ENCODE data around the gene PEX16. TPM values are rescaled to one million over a fixed set of nuclear protein-coding genes. Genes with fewer than 3 reads are reported as not detected.

PEX16 gene
- total RNA-seq (2014; rRNA removed; shearing (Covaris generic)) = 86.5 and 98.4 TPM in 2 replicates

DNA sequence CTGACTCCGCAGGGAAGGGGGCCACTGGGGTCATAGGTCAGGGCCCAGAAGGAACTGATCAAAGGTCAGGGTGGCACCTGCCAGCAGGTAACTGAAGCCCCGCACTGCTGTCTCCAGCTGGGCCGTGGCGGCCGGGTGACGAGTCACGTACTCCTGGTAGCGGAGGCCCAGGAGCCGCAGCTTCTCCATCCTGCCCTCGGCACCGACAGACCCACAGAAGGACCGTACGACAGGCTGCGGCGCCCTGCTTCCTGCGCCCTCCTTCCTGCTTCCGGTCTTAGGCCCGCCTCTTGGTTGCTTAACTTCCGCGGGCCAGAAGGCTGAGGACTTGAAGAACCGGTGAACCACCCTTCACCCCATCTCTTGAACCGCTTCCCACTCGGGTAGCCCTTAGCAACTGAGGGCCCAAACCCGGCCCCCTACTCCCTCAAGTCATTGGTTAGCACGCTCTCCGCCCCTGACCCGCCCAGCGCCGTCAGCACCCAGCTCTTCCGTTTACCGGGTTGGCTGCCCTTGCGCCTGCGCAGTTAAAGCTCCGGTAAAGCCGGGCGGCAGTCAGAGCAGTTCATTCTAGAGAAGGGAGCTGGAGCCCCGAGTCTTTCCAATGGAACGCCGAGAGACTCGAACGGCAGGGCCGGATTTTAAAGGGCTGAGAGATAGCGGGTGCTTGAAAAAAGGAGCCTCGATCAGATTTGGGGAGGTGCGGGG lies at the start of gene PEX16:
Gene PEX16, minus strand, starts transcription at position 255 of the 708 bp plus-strand sequence. Its CDS starts 66 bp downstream, at position 189.
- peak; percentile 99 for DNase-seq (ENCODE audit: low spot score)

DNA sequence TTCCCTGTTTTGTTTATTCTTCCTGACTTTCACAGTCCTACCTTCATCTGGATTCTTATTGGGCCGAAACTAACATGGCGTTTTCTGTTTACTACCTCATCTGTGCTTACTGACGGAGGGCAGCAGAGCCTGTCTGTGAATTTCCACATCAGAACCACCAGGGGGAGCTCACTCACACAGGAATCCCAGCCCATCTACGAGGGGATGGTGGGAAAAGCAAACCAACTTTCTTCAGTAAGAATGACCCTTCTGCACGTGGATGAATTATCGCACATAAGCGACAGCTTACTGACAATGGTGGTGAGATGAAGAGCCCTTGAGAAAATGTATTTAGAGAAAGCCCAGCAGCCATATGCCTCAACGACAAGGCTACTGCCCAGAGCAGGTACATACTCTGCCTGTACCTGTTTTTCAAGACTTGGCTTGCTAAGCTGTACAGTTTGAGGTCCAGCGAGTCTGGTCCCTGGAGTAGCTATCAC lies 47.3 kb upstream of the PEX16 start:
- DNase-seq (ENCODE audit: low spot score) = peak; percentile 81

DNA sequence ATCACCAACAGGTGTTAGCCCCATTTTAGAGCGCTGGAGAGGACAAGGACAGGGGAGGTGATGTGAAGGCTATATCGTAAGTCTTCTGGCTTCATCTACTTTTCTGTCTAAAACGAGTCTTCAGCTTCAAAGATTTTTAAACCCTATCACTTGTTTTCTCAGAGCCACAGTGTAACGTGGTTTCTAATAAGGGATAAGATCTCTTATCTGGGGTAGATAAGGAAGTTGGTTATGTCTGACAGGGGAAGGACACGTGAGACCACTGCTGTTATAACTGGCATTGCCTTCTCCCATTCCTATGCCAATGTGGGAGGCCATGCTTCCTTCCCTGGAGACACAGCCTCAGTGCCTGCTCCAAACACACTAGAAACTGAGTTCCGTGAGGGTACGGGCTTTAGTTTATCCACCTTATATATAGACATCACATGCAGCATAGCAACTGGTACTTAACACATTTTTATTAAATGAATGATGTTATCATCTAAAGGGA lies 44.1 kb upstream of the PEX16 start:
- no peak for DNase-seq (ENCODE audit: low spot score)

DNA sequence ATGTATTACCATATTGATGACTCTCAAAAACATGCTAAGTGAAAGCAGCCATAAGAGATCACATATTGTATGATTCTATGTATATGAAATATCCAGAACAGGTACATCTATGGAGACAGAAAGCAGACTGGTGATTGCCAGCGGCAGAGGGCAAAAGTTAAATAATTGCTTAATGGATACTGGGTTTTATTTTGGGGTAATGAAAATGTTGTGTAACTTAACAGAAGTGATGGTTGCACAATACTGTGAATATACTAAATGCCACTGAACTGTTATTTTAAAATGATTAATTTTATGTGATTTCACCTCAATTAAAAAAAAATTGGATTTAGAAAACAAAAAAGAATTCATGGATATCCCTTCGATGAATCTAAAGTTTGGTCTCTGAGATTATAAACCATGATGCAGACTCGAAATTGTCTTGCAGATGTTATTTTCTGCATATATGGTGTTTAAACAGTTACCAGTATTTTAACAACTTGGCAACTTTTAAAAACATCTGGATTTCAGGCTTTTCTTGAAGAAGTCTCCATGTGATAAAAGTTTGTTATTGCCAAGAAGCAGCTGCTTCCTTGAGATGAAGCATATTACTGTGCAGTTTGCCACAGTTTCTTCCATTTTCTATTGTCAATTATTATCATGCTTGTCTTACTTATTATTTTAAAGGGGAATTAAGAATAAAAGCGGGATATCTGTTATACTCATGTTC lies 42.9 kb upstream of the PEX16 start:
- DNase-seq (ENCODE audit: low spot score) = no peak

DNA sequence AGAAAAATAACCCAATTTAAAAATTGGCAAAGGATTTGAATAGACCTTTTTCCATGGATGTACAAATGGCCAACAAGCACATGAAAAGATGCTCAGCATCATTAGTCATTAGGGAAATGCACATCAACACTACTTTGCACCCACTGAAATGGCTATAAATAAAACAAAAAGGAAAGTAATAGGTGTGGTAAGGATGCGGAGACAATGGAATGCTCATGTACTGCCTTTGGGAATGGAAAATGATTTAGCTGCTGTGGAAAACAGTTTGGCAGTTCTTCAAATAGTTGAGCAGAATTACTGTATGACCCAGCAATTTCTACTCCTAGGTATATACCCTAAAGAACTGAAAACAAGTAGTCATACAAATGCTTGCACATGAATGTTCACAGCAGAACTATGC lies 42.2 kb upstream of the PEX16 start:
- DNase-seq (ENCODE audit: low spot score) = no peak

DNA sequence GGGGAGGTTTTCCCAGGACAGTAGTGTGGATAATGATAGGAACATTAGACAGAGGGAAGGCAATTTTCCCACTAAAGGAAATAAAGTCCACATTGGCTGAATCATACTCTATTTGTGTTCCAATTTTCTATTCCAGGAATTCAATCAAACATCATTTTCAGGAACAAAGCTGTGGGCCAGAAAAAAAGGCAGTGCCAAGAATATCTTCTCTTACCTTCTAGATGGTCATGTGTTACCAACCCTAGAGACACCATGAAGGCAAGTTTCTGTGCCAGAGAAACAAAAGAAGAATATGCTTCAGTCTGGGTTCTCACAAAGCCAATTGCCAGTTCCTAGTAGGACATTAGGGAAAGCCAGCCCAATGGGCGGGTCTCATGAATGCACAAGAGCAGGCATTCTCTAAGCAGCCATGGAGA lies 32.3 kb upstream of the PEX16 start:
- DNase-seq (ENCODE audit: low spot score) = no peak

DNA sequence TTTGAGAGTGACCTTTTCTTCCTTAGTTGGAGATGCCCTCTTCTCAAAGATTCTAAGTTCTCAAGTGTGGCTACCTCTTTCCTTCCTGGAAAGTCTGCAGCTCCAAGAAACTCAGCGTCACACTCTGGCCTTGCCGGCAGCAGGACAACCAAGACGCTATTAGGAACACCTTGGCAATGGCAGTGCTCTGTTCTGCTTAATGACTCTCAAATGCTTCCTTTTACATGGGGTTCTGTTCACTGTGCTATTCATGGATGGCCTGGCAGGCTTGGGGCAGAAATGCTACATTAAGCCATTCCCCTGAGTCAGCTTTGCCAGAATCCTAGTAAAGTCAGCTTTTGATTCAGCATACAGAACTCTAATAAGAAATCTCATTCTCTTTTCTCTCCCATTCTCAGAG lies 30.7 kb upstream of the PEX16 start:
- DNase-seq (ENCODE audit: low spot score) = no peak

DNA sequence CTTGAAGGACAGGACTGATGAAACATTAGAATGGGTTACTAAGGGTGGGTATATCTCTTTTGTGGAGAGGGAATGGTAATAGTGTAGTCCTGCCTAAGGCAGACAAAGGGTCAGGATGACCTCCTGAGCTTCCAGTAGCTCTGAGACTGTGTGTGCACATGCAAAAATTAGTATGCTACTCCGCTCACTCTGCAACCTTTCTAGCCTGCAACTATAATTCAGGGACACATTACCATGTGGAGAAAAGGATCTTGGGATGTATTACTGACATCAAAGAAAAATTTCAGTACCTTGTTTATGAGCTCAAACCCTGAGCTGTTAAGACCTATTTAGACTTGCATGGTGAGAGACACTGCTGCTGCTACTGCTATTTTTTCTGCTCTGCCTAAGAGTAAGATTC lies 30.2 kb upstream of the PEX16 start:
- DNase-seq (ENCODE audit: low spot score) = no peak

DNA sequence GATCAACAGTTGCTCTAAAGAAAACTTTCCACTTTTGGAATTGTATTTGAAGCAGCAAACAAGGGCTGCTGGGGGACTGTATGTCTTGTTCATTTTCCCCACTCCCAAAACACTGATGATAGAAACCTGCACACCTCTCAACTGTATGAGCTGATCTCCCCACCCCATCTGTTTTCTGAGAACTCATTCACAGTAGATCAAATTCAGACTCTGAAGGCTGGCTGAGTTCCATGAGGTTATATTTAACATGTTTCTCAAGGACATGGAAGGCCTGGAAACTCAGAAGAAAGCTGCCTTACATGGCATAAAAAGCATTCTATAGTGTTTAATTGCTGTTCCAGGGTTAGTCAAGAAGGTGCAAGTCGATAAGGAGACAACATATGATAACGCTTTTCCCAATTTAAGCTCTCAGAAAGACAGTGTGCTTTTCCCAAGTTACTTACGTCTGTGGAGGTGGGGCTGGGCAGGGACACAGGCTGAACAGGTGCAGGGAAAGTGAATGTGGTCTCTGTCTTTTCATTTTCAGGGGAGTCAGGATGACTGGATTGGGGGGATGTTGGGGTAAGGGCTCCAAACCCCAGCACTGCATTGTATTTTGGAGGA lies 27.8 kb upstream of the PEX16 start:
- no peak for DNase-seq (ENCODE audit: low spot score)

DNA sequence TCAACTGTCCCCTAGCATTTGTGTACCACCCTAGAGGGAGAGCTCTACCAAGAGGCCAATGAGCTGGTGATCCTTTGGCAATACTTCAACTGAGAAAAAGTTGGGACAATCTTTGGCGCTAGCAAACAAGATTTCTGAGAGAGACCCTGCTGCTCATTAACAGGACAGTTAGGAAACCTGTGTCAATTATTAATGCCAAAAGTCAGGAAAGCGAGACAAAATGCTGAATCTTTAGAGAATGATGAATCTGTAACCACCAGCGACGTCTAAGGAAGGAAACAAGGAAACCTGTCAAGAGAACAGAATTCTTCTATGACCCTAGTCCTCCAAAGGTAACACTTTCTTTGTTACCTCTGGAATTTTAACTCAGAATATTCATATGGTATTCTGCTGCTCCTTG lies 24.7 kb upstream of the PEX16 start:
- DNase-seq (ENCODE audit: low spot score) = no peak

DNA sequence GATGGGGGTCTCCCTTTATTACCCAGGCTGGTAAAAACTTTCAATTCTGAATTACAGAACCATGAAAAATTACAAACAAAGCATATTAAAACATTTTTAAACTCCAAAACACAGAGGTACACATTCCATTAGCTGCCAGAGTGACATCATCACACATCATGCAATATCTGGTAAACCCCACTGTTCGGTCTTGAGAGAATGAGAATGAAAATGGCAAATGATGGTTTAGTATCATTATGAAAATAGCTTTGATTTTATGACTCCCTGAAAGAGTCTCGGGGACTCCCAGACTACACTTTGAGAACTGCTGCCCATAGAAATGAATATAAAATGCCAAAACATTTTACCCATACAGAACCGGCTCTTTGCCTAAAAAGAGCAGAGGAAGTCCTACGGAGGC lies 23.6 kb upstream of the PEX16 start:
- DNase-seq (ENCODE audit: low spot score) = no peak

DNA sequence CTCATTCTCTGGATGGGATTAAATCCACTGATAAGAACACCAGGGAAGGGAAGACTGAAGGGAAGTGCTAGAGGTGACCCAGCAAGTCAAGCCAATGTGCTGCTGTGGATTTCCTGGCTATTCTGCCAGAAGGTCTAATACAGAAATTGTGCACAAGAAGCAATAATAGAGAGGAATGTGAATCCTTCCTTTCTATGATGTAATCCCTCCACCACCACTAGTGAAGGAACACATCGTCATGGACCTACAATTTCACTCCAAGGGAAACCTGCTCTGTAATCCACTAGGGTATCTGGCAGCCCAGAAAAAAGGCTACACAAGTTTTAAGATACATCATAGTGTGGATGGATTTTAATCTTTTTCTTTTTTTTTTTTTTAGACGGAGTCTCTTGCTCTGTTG lies 22.2 kb upstream of the PEX16 start:
- no peak for DNase-seq (ENCODE audit: low spot score)

DNA sequence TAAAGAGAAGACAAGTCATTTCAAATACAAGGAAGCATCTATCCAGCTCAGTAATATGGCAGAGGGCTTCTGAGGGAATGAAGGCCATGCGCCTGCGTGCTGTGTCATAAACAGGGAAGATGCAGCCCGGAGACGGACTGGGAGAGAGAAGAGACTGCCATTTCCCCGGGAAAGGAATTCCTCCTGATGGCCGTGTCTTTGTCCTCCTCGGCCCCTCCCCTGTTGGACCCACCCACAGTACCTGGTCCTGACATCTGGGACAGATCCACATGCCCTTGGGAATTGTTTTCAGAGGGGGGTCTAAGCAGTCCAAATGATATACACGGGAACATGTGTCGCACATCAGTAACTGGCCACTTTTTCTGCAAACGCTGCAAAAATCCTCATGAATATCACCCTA lies 20.2 kb upstream of the PEX16 start:
- DNase-seq (ENCODE audit: low spot score) = no peak

DNA sequence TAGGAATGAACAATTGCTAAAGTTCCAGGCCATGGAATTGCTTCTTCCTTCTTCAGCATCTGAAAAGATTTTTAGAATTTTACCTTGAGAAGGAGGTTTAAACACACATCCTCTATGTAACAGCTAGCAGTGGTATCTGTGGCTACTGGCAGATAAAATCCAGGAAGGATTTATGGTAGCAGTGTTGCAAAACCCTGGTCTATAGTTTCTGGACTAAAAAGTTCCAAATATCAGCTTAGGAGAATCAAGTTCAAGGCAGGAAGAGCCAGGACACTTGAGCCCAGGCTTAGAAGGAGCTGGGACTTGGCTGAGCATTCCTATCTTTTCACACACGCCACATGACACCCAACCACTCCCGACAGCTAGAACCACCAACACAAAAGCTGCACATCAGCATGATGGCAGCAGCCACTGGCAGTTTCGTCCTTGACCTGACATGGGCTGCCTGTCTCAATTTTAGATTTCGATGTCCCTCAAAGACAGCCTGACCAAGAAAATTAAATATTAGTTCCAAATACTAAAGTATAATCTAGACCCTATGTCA lies 18.9 kb upstream of the PEX16 start:
- no peak for DNase-seq (ENCODE audit: low spot score)

DNA sequence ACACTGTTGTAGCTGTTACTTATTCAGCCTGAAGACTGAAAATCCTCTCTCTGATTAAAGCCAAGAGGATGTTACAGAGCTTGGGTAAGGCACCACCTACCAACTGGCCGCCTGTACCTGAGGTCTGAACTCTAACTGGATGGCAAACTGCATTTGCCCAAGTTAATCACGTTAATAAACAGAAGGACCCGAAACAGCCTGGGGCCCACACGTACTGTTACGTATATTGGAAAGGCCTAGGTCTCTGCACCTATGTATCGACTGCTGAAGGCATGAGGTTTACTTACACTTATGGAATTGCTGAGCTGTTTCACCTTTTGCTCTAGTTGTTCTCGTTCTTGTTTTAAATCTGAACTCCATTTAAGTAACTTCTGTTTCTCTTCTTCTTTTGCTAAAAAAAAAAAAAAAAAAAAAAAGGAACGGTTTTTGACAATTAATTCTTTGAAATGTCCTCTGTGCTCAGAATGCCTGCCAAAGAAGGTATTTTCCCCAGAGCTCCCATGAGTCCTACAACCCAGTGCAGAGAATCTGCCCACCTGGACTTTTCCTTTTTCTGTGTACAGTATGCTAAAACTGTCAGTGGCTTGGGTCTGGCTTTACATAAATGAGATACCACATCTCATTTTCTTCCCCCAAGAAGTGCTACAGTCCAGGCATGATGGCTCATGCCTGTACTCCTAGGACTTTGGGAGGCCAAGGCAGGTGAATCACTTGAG lies 17.8 kb upstream of the PEX16 start:
- no peak for DNase-seq (ENCODE audit: low spot score)

DNA sequence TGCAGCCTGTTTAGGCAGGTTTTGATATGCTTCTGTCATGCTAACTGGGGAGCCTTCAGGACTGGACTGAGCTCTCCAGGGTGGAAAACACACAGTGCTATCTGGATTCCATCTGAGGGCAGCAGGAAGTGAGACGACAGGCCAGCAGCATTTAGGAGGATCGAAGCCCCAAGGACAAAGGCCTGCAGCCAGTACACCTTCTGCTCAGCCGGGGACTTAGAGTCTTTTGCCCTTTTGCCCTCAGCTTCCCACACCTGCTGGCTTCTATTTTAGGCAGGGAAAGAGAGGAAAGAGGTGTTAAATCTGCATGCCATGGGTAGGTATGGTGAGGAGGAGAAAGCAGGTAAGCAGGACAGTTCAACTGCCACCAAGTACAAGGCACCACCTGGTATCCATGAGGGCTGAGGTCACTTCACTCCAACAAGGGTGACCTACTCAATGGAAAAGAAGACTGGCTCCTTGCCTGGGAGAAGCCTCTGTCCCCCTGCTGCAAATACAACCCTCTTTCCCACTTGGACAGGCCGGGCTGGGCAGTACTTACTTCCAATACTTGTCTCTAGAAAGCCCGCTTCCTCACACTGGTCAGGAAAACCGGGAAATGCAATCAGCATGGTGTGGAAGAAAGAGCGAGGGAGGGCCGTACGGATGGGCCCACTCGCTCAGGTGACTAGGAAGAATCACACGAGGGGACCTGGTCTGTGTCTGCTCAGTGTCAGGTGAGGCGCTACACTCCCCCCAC lies 17.1 kb upstream of the PEX16 start:
- DNase-seq (ENCODE audit: low spot score) = no peak

DNA sequence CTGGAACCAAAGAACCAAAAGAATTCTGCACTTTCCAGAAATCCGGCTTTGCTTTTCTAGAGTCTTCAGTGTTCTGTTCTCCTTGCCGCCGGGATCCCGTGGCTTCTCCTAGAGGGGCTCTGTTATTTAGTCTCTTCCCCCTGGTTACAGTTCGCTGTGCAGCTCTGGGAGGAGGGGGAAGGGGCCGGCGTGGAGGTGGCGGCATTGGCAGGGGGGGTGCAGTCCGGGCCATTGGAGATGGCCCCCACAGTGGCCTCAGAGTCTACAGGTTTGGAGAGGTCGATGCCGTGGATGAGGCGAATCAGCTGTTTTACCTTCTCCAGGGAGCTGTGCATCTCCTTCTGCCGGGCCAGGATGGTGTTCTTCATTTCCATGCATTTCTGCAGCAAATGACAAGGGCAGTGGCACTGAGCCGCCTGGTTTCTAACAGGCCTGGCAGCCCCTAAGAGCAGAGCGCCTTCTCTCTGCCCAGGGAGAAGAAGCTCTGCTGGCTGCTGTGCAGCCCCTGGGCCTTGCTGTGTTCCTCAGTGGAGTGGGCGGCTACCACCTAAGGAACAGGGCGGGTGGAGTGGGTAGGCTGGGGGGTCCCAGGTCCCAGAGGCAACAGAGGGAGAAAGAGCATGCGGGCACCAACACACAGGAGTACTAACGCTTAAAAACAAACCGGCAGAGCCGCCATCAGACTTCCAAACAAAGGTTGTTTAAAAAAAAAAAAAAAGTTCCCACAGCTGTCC lies 16.3 kb upstream of the PEX16 start:
- no peak for DNase-seq (ENCODE audit: low spot score)

DNA sequence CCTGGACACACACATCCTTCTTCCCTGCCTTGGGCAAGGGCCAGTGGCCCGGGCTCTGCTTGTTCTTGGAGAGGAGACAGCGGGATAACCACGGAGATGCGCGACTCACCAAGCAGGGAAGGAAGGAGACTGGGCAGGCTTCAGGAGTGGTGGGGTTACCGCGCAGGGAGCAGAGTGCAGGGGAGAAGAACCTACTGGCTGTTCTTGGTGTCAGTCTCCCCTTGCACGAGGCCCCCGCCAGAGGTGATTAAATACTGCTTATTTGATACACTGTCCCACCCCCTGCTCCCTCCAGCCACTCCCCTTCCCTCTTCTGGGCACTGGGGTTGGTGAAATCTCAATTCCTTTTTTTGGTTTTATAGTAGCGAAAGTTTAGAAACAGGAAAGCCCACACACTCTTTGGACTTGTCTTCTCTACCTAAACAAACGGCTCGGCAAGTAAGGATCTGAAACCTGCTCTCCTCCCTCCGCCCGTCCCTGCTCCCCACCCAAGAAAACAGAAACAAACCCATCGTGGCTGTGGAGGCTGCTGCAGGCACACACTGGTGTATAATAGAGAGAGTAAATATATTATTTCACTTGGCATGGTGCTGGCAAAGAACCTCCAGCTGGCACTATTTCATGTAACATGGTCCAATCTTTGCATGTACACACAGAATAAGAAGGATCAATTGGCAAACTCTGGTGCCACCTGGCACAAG lies 15.6 kb upstream of the PEX16 start:
- DNase-seq (ENCODE audit: low spot score) = no peak

DNA sequence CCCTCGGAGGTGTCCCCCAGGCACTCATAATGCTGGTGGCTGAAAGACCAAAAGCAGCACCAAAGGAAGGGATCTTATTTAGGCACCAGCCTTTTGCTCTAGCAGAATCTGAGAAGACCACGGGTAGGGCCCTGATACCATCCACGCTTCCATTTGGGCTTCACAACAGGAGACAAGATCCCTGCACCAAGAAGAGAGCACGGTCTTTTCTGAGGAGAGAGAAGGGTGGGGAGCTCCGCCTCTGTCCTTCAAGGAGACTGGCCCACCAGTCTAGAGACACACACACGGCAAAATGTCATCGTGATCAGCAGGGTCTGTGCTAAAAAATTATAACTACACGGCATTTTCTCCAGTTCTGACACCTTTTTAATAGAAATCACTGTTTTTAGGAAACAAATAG lies 14.5 kb upstream of the PEX16 start:
- no peak for DNase-seq (ENCODE audit: low spot score)

DNA sequence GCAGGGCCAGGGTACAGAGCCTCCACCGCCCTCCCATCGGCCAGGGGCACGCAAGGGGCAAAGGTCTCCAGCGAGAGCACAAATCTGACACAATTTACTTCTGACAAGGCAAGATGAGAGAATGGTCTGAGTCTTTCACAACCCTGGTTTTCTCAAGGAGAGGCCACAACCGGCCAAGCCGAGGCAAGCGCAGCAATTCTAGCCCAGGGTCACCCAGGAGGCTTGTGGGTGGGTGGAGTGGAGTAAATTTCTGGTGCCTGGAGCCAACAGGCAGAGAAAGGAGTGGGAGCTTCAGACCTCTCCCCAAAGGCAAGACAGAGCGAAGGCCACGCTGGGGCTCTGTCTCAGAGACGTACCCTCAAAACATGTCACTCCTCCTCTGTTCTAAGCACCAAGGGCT lies 14.1 kb upstream of the PEX16 start:
- no peak for DNase-seq (ENCODE audit: low spot score)
